Activated CD8-positive, alpha-beta memory T cell treated with anti-CD3 and anti-CD28 coated beads, Interleukin-2, amount 50 U/mL, for 24 hours (primary cell): ENCODE results near the gene KRT13.
A peak's percentile ranks its signal among the peaks of the same experiment; 100 is the strongest.

ENCODE experiments used
- DNase-seq: peaks from one replicate; pipeline ENCODE4 v3.0.0-alpha.2; 2020; ENCODE audit errors: extremely low read depth

The KRT13 gene

GRCh38 chr17:41519501-41520224, 14.3 kb upstream of the KRT13 start:
- DNase-seq: no peak

GRCh38 chr17:41518789-41519449, 13.5 kb upstream of the KRT13 start, which contains the start of gene KRT15:
Gene KRT15 (minus strand): TSS chr17:41518890. CDS start chr17:41518827, 63 bp downstream.
- DNase-seq: no peak

- no peak for DNase-seq
These were observed 12.6 kb upstream of the KRT13 start for GRCh38 chr17:41518031-41518430.

GRCh38 chr17:41516830-41517283, 11.4 kb upstream of the KRT13 start:
- no peak for DNase-seq

GRCh38 chr17:41516147-41516829, 10.9 kb upstream of the KRT13 start:
- DNase-seq: no peak

- no peak for DNase-seq
These were observed 7.7 kb upstream of the KRT13 start for GRCh38 chr17:41513168-41513547.

- no peak for DNase-seq
These were observed 7.2 kb upstream of the KRT13 start for GRCh38 chr17:41512546-41513167.

- DNase-seq: no peak
These were observed 6.3 kb upstream of the KRT13 start for GRCh38 chr17:41511716-41512115.

- DNase-seq: no peak
These were observed 5.7 kb upstream of the KRT13 start for GRCh38 chr17:41511116-41511515.

GRCh38 chr17:41510251-41511065, 5.0 kb upstream of the KRT13 start:
- no peak for DNase-seq

GRCh38 chr17:41507315-41507880, 2.0 kb upstream of the KRT13 start:
- no peak for DNase-seq

- DNase-seq: no peak
These were observed 676 bp upstream of the KRT13 start for GRCh38 chr17:41505809-41506767.

- DNase-seq: no peak
These were observed 1.0 kb downstream of the KRT13 start for GRCh38 chr17:41504246-41504977.

- no peak for DNase-seq
These were observed 2.2 kb downstream of the KRT13 start for GRCh38 chr17:41503202-41503601.

- no peak for DNase-seq
These were observed 5.1 kb downstream of the KRT13 start for GRCh38 chr17:41500131-41500911.

- DNase-seq: no peak
These were observed 5.7 kb downstream of the KRT13 start for GRCh38 chr17:41499714-41500113.

GRCh38 chr17:41498276-41498675, 7.1 kb downstream of the KRT13 start:
- DNase-seq: no peak

GRCh38 chr17:41496803-41497484, 8.5 kb downstream of the KRT13 start:
- DNase-seq: peak; percentile 34
